Body of pancreas (tissue), 4 donors: ENCODE data around the gene ATXN7.

Experiments
- CTCF ChIP-seq, 7 experiments: fragments of 450-650 bp in 4 of 7; fragments of 200-600 bp in 3 of 7; sonication (generic) in 3 of 7; IDR thresholded peaks; one replicate each; pipeline ENCODE4 v1.5.1; 2016 to 2019; ENCODE audit warnings: antibody characterized with exemption in 7 of 7
- POLR2A ChIP-seq, 3 donors: fragments of 450-650 bp; IDR thresholded peaks; one replicate each; pipeline ENCODE4 v1.6.1; 2016; ENCODE audit warnings: antibody characterized with exemption in 3 of 3, mild to moderate bottlenecking in 2 of 3

- TF ChIP-seq CTCF (IDR thresholded peaks at IDR 0.05) (no peak), POLR2A (IDR thresholded peaks at IDR 0.05) (no peak)
Observed at GRCh38 chr3:64049136-64049535, 185.5 kb downstream of the ATXN7 start.
